GM19099 (cell line): Measurements from ENCODE around the gene PHLDA2.

Source experiments
- POLR2A ChIP-seq: IDR thresholded peaks from 3 replicates; pipeline ENCODE4 v1.6.1; 2011; ENCODE audit warnings: low read depth; ENCODE audit not compliant: insufficient read length; ENCODE audit errors: extremely low read depth

Gene PHLDA2

GRCh38 chr11:2913019-2913431 lies 16.2 kb downstream of the PHLDA2 start:
- no peak for TF ChIP-seq POLR2A

DNA sequence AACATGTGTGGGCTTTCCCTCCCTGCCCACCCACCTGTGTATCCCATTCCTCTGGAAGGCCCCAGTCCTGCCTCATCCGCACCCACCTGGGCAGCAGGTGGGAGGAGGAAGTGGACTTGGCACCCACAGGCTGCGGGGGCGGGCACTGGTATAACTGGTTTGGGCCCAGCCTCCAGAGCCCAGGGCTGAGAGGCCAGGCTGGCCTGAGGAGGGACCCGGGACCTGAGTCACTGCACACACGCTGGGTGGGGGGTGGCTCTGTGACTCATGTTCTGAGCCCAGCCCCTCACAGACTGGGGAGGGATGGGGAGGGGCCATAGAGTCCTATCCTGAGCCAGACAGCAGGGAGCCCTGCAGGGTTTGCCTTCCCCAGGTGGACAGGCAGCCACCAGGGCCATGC lies 16.7 kb downstream of the PHLDA2 start:
- TF ChIP-seq POLR2A: no peak

GRCh38 chr11:2911785-2912391 lies 17.3 kb downstream of the PHLDA2 start:
- no peak for TF ChIP-seq POLR2A

- no peak for TF ChIP-seq POLR2A
Measured at GRCh38 chr11:2911088-2911784, 18.0 kb downstream of the PHLDA2 start.

- TF ChIP-seq POLR2A: no peak
Measured at GRCh38 chr11:2910401-2910955, 18.7 kb downstream of the PHLDA2 start.

GRCh38 chr11:2909133-2909902 lies 19.9 kb downstream of the PHLDA2 start:
- no peak for TF ChIP-seq POLR2A

GRCh38 chr11:2908130-2908529 lies 21.1 kb downstream of the PHLDA2 start:
- TF ChIP-seq POLR2A: no peak

DNA sequence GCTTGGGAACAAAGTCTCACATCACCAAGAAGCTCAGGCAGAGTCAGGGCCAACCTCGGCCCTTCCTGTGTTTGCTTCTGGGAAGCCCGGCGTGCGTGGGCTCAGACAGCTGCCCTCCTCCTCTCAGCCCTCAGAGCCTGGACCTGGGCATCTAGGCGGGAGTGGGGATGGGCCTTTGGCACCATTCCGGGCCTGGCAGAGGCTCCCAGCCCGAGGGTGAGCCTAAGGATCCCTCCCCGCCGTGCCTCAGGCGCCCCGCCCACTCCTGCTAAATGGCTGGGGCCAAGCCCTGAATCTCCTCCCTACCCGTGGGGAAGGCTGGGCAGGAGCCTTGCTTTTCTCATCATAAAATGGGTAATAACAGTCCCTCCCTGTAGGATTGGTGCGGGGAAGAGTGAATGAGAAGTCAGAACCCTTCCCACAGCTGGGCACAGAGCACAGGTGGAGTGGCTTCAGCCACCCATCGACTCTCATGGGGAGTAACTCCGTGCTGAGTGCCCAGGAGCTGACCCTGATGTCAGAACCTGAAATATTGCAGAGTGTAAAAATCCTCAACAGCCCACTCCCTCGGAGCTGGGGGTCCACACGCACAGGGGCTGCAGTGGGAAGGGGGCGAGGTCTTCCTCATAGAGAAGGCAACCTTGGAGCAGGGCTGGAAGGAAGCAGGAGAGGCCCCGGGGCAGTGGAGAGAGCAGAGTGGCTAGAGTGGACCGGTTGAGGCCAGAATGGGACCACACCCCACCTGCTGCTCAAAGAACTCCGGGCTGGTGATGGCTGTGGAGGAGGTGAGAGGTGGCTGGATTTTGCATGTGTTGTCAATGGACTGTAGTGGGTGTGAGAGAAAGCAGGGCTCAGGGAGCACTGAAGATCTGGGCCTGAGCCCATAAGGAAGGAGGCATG lies 24.8 kb downstream of the PHLDA2 start:
- no peak for TF ChIP-seq POLR2A

DNA sequence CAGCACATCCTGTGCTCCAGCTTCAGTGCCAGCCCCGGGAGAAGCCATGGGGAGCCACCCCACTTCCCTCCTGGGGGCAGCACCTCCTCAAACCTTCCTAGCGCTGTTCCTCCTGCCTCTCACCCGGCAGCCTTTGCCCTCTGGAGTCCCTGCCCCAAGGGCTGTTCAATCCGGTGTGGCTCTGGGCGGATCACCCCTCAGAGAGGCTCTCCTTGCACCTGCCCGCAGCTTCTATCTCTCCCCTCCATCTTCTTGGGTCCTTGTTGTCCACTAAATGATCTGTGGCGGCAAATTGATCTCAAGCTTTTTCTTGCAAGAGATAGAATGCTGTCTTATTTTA lies 25.6 kb downstream of the PHLDA2 start:
- TF ChIP-seq POLR2A: no peak

- TF ChIP-seq POLR2A: no peak
Measured at GRCh38 chr11:2902784-2903671, 26.2 kb downstream of the PHLDA2 start.

DNA sequence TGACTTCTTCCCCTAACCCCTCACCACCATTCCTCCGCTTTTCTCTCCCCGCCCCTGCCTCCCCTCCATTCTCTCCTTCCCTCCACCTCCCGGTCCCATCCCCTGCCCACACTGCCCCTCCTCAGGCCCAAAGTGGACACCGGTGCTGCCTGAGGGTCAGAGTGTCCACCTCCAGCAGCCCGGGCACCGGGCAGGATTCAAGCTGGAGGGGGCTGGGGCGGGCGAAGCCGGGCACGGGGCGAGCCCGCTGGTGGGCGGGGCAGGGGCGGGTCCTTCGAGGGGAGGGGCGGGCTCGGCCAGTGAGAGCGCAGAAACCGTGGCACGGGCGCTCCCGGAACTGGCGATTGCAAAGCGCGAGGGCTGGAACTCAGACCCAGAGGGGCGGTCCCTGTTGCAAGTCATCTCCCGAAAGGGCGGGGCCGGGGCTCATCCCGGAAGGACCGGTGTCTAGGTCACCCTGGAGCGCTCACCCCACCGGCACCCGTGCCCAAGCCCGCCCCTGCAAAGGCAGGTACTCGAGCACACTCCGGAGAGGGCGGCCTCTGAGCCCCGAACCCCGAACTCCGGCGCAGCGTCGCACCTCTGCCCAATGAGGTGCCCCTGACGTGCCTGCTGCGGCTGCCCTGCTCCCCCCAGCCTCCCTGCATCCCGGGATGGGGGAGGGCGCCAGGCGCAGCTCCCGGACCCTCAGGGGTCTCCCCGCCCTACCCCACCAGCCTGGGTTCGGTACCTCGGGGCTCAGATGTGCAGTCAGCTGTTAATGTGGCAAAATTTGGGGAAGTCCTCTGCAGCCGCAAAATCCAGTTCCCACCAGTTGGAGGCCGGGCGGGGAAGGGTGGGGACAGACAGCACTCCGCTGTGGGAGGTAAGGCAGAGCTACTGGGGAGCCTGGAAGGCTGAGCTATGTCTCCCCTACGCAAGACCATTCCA lies 27.1 kb downstream of the PHLDA2 start:
- TF ChIP-seq POLR2A: peak; percentile 76

DNA sequence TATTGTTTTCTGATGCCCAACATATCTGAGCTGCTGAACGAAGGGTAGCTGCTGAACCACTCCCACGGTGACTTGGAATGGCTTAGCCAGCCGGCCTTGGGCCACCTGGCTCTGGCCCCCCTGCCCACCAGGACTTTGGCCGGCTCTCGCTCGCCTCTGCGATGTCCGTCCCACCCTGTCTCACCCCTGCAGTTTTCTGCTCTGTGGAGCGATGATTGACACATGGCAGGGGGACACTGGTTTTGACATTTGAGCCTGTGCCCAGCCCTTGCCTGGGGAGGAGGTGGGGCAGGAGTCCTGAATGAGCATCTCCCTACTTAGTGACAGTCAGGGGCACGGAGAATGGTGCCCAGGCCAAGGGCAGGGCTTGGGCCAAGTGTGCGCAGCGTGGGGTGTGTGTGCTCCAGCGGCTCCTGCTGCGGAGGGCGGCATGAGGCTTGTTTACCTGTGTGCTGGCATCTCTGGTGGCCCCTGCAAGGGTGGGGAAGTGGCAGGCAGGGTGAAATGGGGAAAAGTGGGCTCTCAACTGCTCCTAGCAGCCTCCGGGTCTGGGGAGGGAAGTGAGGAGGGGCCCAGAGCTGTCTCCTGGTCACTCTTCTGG lies 27.9 kb downstream of the PHLDA2 start:
- no peak for TF ChIP-seq POLR2A
